H1 (cell line): ENCODE measurements around the gene WNT7A. TPM values are rescaled to one million over a fixed set of nuclear protein-coding genes. Genes with fewer than 3 reads are reported as not detected.

ENCODE experiments used
- CTCF ChIA-PET: fragments of 300-600 bp; sonication (Branson Sonifier 250); formaldehyde crosslinking; loops from one replicate; lab custom pipeline; 2021; ENCODE audit not compliant: partially characterized antibody; lab: Charles Lee
- POLR2A ChIA-PET: fragments of 300-600 bp; sonication (Branson Sonifier 250); formaldehyde crosslinking; loops from one replicate; lab custom pipeline; 2021; ENCODE audit warnings: inconsistent platforms; ENCODE audit not compliant: partially characterized antibody; lab: Charles Lee
- DNase-seq, 2 experiments: peaks; one replicate each; pipeline versions ENCODE4 v3.0.0 to v3.0.0-alpha.2; 2010 to 2022; ENCODE audit warnings: low spot score in 2 of 2, low read depth in 1 of 2, mixed read lengths in 1 of 2
- FAIRE-seq: peaks from 2 replicates; lab custom pipeline; 2011; peaks lifted over from hg19 to GRCh38; lab: Jason Lieb, UNC
- H2AFZ ChIP-seq: 2 replicates; pipeline ENCODE4 v1.8.1; 2012; ENCODE audit warnings: low read length, inconsistent platforms
- H2AK5ac ChIP-seq: 2 replicates; pipeline ENCODE4 v1.6.1; 2013; ENCODE audit warnings: low read depth, low read length
- H2BK120ac ChIP-seq: replicated peaks from 2 replicates; pipeline ENCODE3; 2013; ENCODE audit warnings: low read depth, low read length, inconsistent platforms
- H2BK12ac ChIP-seq: 2 replicates; pipeline ENCODE4 v1.6.1; 2013; ENCODE audit warnings: low read depth, low read length
- H2BK15ac ChIP-seq: 2 replicates; pipeline ENCODE4 v1.6.1; 2013; ENCODE audit warnings: low read length
- H2BK20ac ChIP-seq: 2 replicates; pipeline ENCODE4 v1.6.1; 2013; ENCODE audit warnings: low read length
- H2BK5ac ChIP-seq: 2 replicates; pipeline ENCODE4 v1.6.1; 2013; ENCODE audit warnings: low read depth, low read length
- H3K14ac ChIP-seq: 2 replicates; pipeline ENCODE4 v1.6.1; 2013; ENCODE audit warnings: inconsistent platforms; ENCODE audit not compliant: insufficient read length
- H3K18ac ChIP-seq: 2 replicates; pipeline ENCODE4 v1.6.1; 2013; ENCODE audit warnings: low read length; ENCODE audit errors: extremely low read depth
- H3K23ac ChIP-seq: 2 replicates; pipeline ENCODE4 v1.6.1; 2013; ENCODE audit warnings: inconsistent platforms; ENCODE audit not compliant: insufficient read length
- H3K23me2 ChIP-seq: 2 replicates; pipeline ENCODE4 v1.6.1; 2013; ENCODE audit warnings: low read depth, low read length
- H3K27ac ChIP-seq: 2 replicates; pipeline ENCODE4 v1.6.1; 2011; ENCODE audit warnings: low read depth, low read length, inconsistent platforms
- H3K27me3 ChIP-seq, 4 experiments: replicated peaks in 1 of 4; 1 replicate in 1 of 4; 2 replicates in 3 of 4; pipeline versions ENCODE4 v1.6.1 to v1.8.1; 2011 to 2013; ENCODE audit warnings: low read length in 3 of 4, mild to moderate bottlenecking in 3 of 4, inconsistent platforms in 2 of 4, mixed read lengths in 2 of 4, moderate library complexity in 1 of 4; ENCODE audit not compliant: control insufficient read depth in 3 of 4, insufficient read depth in 3 of 4; ENCODE audit errors: extremely low read depth in 1 of 4
- H3K36me3 ChIP-seq, 4 experiments: 2 replicates each; pipeline versions ENCODE4 v1.6.1 to v1.8.1; 2011 to 2013; ENCODE audit warnings: mild to moderate bottlenecking in 4 of 4, low read length in 3 of 4, moderate library complexity in 2 of 4, control low read depth in 1 of 4, inconsistent platforms in 1 of 4; ENCODE audit not compliant: insufficient read depth in 4 of 4, control insufficient read depth in 2 of 4
- H3K4ac ChIP-seq: replicated peaks from 2 replicates; pipeline ENCODE3; 2013; ENCODE audit warnings: low read length, low read depth, mixed read lengths, inconsistent platforms; ENCODE audit not compliant: insufficient read length
- H3K4me1 ChIP-seq, 4 experiments: replicated peaks in 1 of 4; 1 replicate in 1 of 4; 2 replicates in 3 of 4; pipeline versions ENCODE4 v1.6.1 to v1.8.1; 2011 to 2013; ENCODE audit warnings: low read length in 3 of 4, inconsistent platforms in 2 of 4, mixed read lengths in 1 of 4; ENCODE audit not compliant: insufficient read depth in 4 of 4, control insufficient read depth in 3 of 4
- H3K4me2 ChIP-seq, 2 experiments: 2 replicates each; pipeline versions ENCODE4 v1.6.1 to v1.8.1; 2011 to 2013; ENCODE audit warnings: low read depth in 2 of 2, low read length in 2 of 2, control low read depth in 1 of 2, inconsistent platforms in 1 of 2, mild to moderate bottlenecking in 1 of 2; ENCODE audit not compliant: insufficient read depth in 1 of 2
- H3K4me3 ChIP-seq, 4 experiments: fragments of 200-600, 300-600 bp in 1 of 4; sonication (generic), shearing (Covaris generic), sonication (Bioruptor Twin) in 1 of 4; 2 replicates each; pipeline versions ENCODE4 v1.5.1 to v1.8.1; 2011 to 2016; ENCODE audit warnings: low read length in 4 of 4, low read depth in 3 of 4, control low read depth in 2 of 4, inconsistent platforms in 2 of 4, mild to moderate bottlenecking in 2 of 4, mixed read lengths in 1 of 4, moderate library complexity in 1 of 4; ENCODE audit not compliant: insufficient read depth in 2 of 4; ENCODE audit errors: extremely low read depth in 1 of 4
- H3K56ac ChIP-seq: replicated peaks from 2 replicates; pipeline ENCODE3; 2013; ENCODE audit warnings: low read depth, mild to moderate bottlenecking, mixed read lengths, low read length, inconsistent platforms; ENCODE audit not compliant: insufficient read length
- H3K79me1 ChIP-seq: 2 replicates; pipeline ENCODE4 v1.6.1; 2013; ENCODE audit warnings: low read depth, low read length, control low read depth
- H3K79me2 ChIP-seq, 2 experiments: 2 replicates each; pipeline versions ENCODE4 v1.6.1 to v1.8.1; 2012 to 2013; ENCODE audit warnings: low read length in 2 of 2, mild to moderate bottlenecking in 2 of 2, inconsistent platforms in 1 of 2; ENCODE audit not compliant: insufficient read depth in 2 of 2, control insufficient read depth in 1 of 2
- H3K9ac ChIP-seq, 4 experiments: replicated peaks in 1 of 4; 1 replicate in 1 of 4; 2 replicates in 3 of 4; pipeline versions ENCODE4 v1.6.1 to v1.8.1; 2011 to 2013; ENCODE audit warnings: low read depth in 3 of 4, low read length in 3 of 4, control low read depth in 2 of 4, mild to moderate bottlenecking in 2 of 4, moderate library complexity in 2 of 4, inconsistent platforms in 1 of 4; ENCODE audit errors: extremely low read depth in 1 of 4
- H3K9me3 ChIP-seq, 2 experiments: 2 replicates each; pipeline versions ENCODE4 v1.6.1 to v1.8.1; 2012 to 2013; ENCODE audit warnings: mild to moderate bottlenecking in 2 of 2, moderate library complexity in 2 of 2, control low read depth in 1 of 2, inconsistent platforms in 1 of 2, low read depth in 1 of 2, low read length in 1 of 2, mixed read lengths in 1 of 2; ENCODE audit not compliant: insufficient read depth in 2 of 2
- H4K20me1 ChIP-seq, 2 experiments: replicated peaks in 1 of 2; 2 replicates each; pipeline versions ENCODE3 to v1.8.1; 2011 to 2013; ENCODE audit warnings: inconsistent platforms in 2 of 2, low read length in 2 of 2, mild to moderate bottlenecking in 1 of 2; ENCODE audit not compliant: insufficient read depth in 2 of 2, control insufficient read depth in 1 of 2
- H4K5ac ChIP-seq: 2 replicates; pipeline ENCODE4 v1.6.1; 2013; ENCODE audit warnings: low read length, low read depth, mixed read lengths, inconsistent platforms; ENCODE audit not compliant: insufficient read length
- H4K8ac ChIP-seq: 2 replicates; pipeline ENCODE4 v1.8.0; 2013; ENCODE audit warnings: mild to moderate bottlenecking, moderate library complexity, low read length, inconsistent platforms; ENCODE audit not compliant: insufficient read depth; ENCODE audit errors: extremely low read depth
- H4K91ac ChIP-seq: replicated peaks from 2 replicates; pipeline ENCODE3; 2013; ENCODE audit warnings: low read length, mixed read lengths, inconsistent platforms; ENCODE audit not compliant: insufficient read length
- CBX8 ChIP-seq: fragments of 300-800, 300-1000 bp; sonication (generic); IDR thresholded peaks from 2 replicates; pipeline ENCODE4 v1.7.1; 2016; ENCODE audit warnings: low read depth, low read length, borderline replicate concordance
- CTBP2 ChIP-seq: IDR thresholded peaks from 2 replicates; pipeline ENCODE4 v1.7.0; 2011; ENCODE audit warnings: borderline replicate concordance, mild to moderate bottlenecking, moderate library complexity, mixed read lengths, low read length; ENCODE audit not compliant: insufficient read depth, insufficient read length
- GABPA ChIP-seq: IDR thresholded peaks from 2 replicates; pipeline ENCODE4 v1.6.1; 2011; ENCODE audit warnings: mild to moderate bottlenecking, low read length, moderate library complexity, borderline replicate concordance; ENCODE audit not compliant: insufficient read depth
- HDAC6 ChIP-seq: IDR thresholded peaks from one replicate; pipeline ENCODE4 v1.7.1; 2012; ENCODE audit warnings: low read depth, mild to moderate bottlenecking, inconsistent platforms, low read length, moderate library complexity
- JUND ChIP-seq: IDR thresholded peaks from 2 replicates; pipeline ENCODE4 v1.6.1; 2011; ENCODE audit warnings: mild to moderate bottlenecking, improper control_type of control experiment, low read length
- RXRA ChIP-seq: IDR thresholded peaks from 2 replicates; pipeline ENCODE4 v1.6.1; 2011; ENCODE audit warnings: low read depth, mild to moderate bottlenecking, low read length, moderate library complexity; ENCODE audit not compliant: insufficient read depth
- WGBS, 2 experiments: shearing (Covaris generic) in 1 of 2; methylation state at CpG; one replicate each; pipeline versions ENCODE4 v1.1.6 to v1.1.7; 2013 to 2015; ENCODE audit warnings: low lambda C conversion rate in 2 of 2, mixed read lengths in 2 of 2, inconsistent platforms in 1 of 2, low coverage in 1 of 2, missing lambda C conversion rate in 1 of 2; ENCODE audit not compliant: insufficient replicate concordance in 2 of 2, insufficient coverage in 1 of 2, insufficient read length in 1 of 2; ENCODE audit errors: extremely low coverage in 1 of 2, missing lambda C conversion rate in 1 of 2; 5-methylcytosine and 5-hydroxymethylcytosine counted together
- polyA plus RNA-seq, 7 experiments: library from polyadenylated mRNA; depleted of rRNA in 3 of 7; stranded (reverse) in 5 of 7; unstranded in 2 of 7; fragments of >200 nt in 5 of 7; fragments of 200-250 nt in 2 of 7; gene quantifications; 1 replicate in 5 of 7; 2 replicates in 1 of 7; 4 replicates in 1 of 7; pipeline versions ENCODE4 v1.2.1 to v1.2.3, GENCODE V29; 2011 to 2013; ENCODE audit warnings: missing spikeins in 2 of 7, mixed read lengths in 2 of 7
- total RNA-seq: library from RNA; stranded (reverse); fragmentation: NEBNext Ultra II Directional; extraction: Animal tissue kit (Norgen Biotek cat#: 25700); gene quantifications from 2 replicates; pipeline ENCODE4 v1.2.1, GENCODE V29; 2021
- TF ChIP-seq, protein P1 (sequence below): IDR thresholded peaks from 2 replicates; pipeline ENCODE4 v1.6.1; 2012; ENCODE audit warnings: inconsistent platforms

WNT7A gene
- total and polyA plus RNA-seq, 2 of the 8 experiments (the other 6 are each of a cell fraction or from before 2014, with no cell fraction given) = 0.02 TPM; not detected in 1

DNA sequence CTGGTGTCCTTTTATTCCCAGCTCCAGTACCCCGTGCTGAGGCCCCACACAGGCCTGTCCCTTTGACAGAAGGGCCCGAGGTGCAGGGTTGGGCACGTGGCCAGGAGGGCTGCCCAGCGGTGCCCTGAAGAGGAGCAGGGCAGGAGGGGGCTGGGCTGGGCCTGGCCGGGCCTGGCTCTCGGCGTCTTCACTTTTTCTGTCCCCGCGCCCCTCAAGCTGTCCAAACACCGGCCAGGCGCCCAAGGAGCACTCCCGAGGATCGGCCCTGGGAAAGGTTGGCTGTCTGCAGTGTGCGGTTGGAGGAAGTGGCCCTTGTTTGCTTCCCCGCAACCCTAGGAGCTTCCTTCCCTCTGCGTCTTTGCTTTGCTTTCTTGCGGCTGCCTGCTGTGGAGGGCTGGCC lies 84.1 kb downstream of the WNT7A start:
- Histone ChIP-seq H3K9me3 (no peaks in the 10 kb centered on the region), H3K4me3 (no peak overlapping the region), H4K5ac (no peak overlapping the region), H3K56ac (no peak overlapping the region), H3K79me1 (no peaks in the 10 kb centered on the region), H3K4ac (no peak overlapping the region), H2BK5ac (no peak overlapping the region), H3K18ac (no peak overlapping the region), H3K14ac (no peak overlapping the region), H3K36me3 (no peaks in the 10 kb centered on the region), H3K27ac (no peak overlapping the region), H2BK120ac (no peak overlapping the region), H2AK5ac (no peak overlapping the region), H3K4me1 (peaks cover 0 to 10% (median 0%) of the 10 kb centered on the region in 4 experiments; a peak in 2 of 7 replicates), H3K23me2 (no peaks in the 10 kb centered on the region), H2BK15ac (no peak overlapping the region), H3K27me3 (peaks cover 0 to 3% (median 0%) of the 10 kb centered on the region in 4 experiments; a peak in 1 of 7 replicates), H2AFZ (no peak overlapping the region), H2BK12ac (no peak overlapping the region), H3K23ac (no peak overlapping the region), H4K91ac (no peak overlapping the region), H4K20me1 (no peaks in the 10 kb centered on the region), H2BK20ac (no peak overlapping the region), H3K4me2 (no peak overlapping the region), H3K79me2 (no peaks in the 10 kb centered on the region), H4K8ac (peak overlapping the region; percentile 82; the same call in 1 of the 2 replicates)
- no peak for DNase-seq
- no peak for FAIRE-seq
- POLR2A ChIA-PET = interaction anchor here (1.2 to 1.3 kb wide), 2 partner anchors 15 to 25 kb away, joined by 3 to 4 read pairs; no protein-coding TSS in a partner anchor
- TF ChIP-seq RXRA = no peak
- no peak for TF ChIP-seq CTBP2
- TF ChIP-seq, protein P1, sequence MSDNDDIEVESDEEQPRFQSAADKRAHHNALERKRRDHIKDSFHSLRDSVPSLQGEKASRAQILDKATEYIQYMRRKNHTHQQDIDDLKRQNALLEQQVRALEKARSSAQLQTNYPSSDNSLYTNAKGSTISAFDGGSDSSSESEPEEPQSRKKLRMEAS = no peak
- TF ChIP-seq CBX8 = no peak
- no peak for TF ChIP-seq GABPA
- no peak for TF ChIP-seq HDAC6
- TF ChIP-seq JUND = no peak
- TF ChIP-seq, all 59 proteins: peak for 0
- no peak overlapping the region for H3K9ac ChIP-seq
- WGBS, 2 experiments = 93% methylated on average over 17 of the region's 17 CpGs; no CpG with 5 or more reads in 1 of the 2 experiments
- CTCF ChIA-PET = interaction anchor here (0.9 to 3.1 kb wide), 5 partner anchors 10 to 138 kb away, joined by 3 to 11 read pairs (median 6); no protein-coding TSS in a partner anchor
